ENCODE measurements around the gene ZNF785. TPM values are rescaled to one million over a fixed set of nuclear protein-coding genes. Genes with fewer than 3 reads are reported as not detected.

The ZNF785 gene
- total and polyA plus RNA-seq, 2 experiments from 2014 or later: 4.9 to 7.1 TPM

GRCh38 chr16:30552956-30553355 is 32.5 kb downstream of the ZNF785 start (continued):
- TF ChIP-seq EZH2phosphoT487 (IDR thresholded peaks at IDR 0.05; ENCODE audit: unreplicated experiment) (no peak), STAT1 (IDR thresholded peaks at IDR 0.05; ENCODE audit: unreplicated experiment) (no peak), POLR2AphosphoS5 (IDR thresholded peaks at IDR 0.05; ENCODE audit: low read depth) (no peak), ZNF331 (CRISPR knock-in tag; IDR thresholded peaks at IDR 0.05; ENCODE audit: low read depth) (no peak), EZH2 (IDR thresholded peaks at IDR 0.05; ENCODE audit: low read depth, unreplicated experiment) (no peak), CREB1 (CRISPR knock-in tag; IDR thresholded peaks at IDR 0.05; ENCODE audit: low read depth) (no peak), REST (IDR thresholded peaks at IDR 0.05; ENCODE audit: unreplicated experiment) (no peak), JUNB (IDR thresholded peaks at IDR 0.05; ENCODE audit: unreplicated experiment) (no peak), CTCF (conservative IDR thresholded peaks at IDR 0.05; ENCODE audit: low read depth in 2 of 2) (no peak)

- H3K36me3 ChIP-seq (ENCODE audit: insufficient read depth): no peaks in the 10 kb centered on the region; the same call in 1 of the 2 replicates
- Mint-ChIP-seq H3K4me1 (peaks cover 24% of the 10 kb centered on the region), H3K9me3 (peaks cover 3% of the 10 kb centered on the region; the same call in 1 of the 3 replicates), H3K27ac (no peak overlapping the region), H3K36me3 (ENCODE audit: low read depth) (peaks cover 21% of the 10 kb centered on the region), H3K27me3 (ENCODE audit: insufficient read depth, low read depth, poor library complexity) (peaks cover 4% of the 10 kb centered on the region), H3K4me3 (no peak overlapping the region)
- H3K27ac ChIP-seq (ENCODE audit: low read depth): no peak overlapping the region
- H3K4me3 ChIP-seq: no peak overlapping the region
- peaks cover 20% of the 10 kb centered on the region for H3K4me1 ChIP-seq (ENCODE audit: insufficient read depth)
- H4K20me1 ChIP-seq (replicated peaks; ENCODE audit: insufficient read depth): no peaks in the 10 kb centered on the region
- no peak overlapping the region for H3K4me2 ChIP-seq
- DNase-seq (ENCODE audit: low spot score) (no peak), ATAC-seq (no peak)
- no peaks in the 10 kb centered on the region for H3K27me3 ChIP-seq (ENCODE audit: insufficient read depth)
- 0 out of 2 replicates have a peak, but pooled peaks cover 3% of the 10 kb centered on the region for H3K79me2 ChIP-seq (replicated peaks; ENCODE audit: insufficient read depth)
- H3F3A ChIP-seq (replicated peaks; ENCODE audit: low read depth): 0 out of 2 replicates have a peak, but pooled peaks cover 3% of the 10 kb centered on the region
- H3K9me2 ChIP-seq (ENCODE audit: insufficient read depth): no peaks in the 10 kb centered on the region
- no peak overlapping the region for H2AFZ ChIP-seq
- TF ChIP-seq ZNF462 (CRISPR knock-in tag; IDR thresholded peaks at IDR 0.05) (no peak), REST (IDR thresholded peaks at IDR 0.05; ENCODE audit: unreplicated experiment) (no peak)
These were observed 33.7 kb downstream of the ZNF785 start for GRCh38 chr16:30551781-30552180.
